HG02973 (cell line): ENCODE results near the gene E2F3.
A peak's percentile ranks its signal among the peaks of the same experiment; 100 is the strongest.

Source experiments
- ATAC-seq: cut with Tn5 transposase; IDR thresholded peaks from one replicate; pipeline ENCODE4 v1.9.1; 2021; ENCODE audit warnings: moderate library complexity; ENCODE audit not compliant: unreplicated experiment

Gene E2F3

GRCh38 chr6:20402092-20402341 lies 338 bp downstream of the E2F3 start:
- no peak for ATAC-seq

- no peak for ATAC-seq
These were observed 827 bp downstream of the E2F3 start for GRCh38 chr6:20402342-20403069.

- ATAC-seq, result peak; percentile 41
These were observed 1.5 kb downstream of the E2F3 start for GRCh38 chr6:20403070-20403765.

GRCh38 chr6:20403766-20404640 lies 2.3 kb downstream of the E2F3 start:
- ATAC-seq, result peak; percentile 1

GRCh38 chr6:20404641-20405032 lies 3.0 kb downstream of the E2F3 start:
- peak; percentile 31 for ATAC-seq

- ATAC-seq, result no peak
These were observed 7.2 kb downstream of the E2F3 start for GRCh38 chr6:20408851-20409250.

GRCh38 chr6:20409427-20409971 lies 7.8 kb downstream of the E2F3 start:
- peak; percentile 92 for ATAC-seq

- no peak for ATAC-seq
These were observed 9.9 kb downstream of the E2F3 start for GRCh38 chr6:20411544-20411943.

- ATAC-seq, result no peak
These were observed 10.4 kb downstream of the E2F3 start for GRCh38 chr6:20411953-20412681.

- ATAC-seq, result no peak
These were observed 11.0 kb downstream of the E2F3 start for GRCh38 chr6:20412682-20413073.

GRCh38 chr6:20413826-20414225 lies 12.1 kb downstream of the E2F3 start:
- ATAC-seq, result no peak

- ATAC-seq, result no peak
These were observed 13.0 kb downstream of the E2F3 start for GRCh38 chr6:20414711-20415110.

- ATAC-seq, result no peak
These were observed 13.6 kb downstream of the E2F3 start for GRCh38 chr6:20415304-20415703.

GRCh38 chr6:20415712-20416454 lies 14.2 kb downstream of the E2F3 start:
- no peak for ATAC-seq

GRCh38 chr6:20416567-20417345 lies 15.1 kb downstream of the E2F3 start:
- no peak for ATAC-seq

- ATAC-seq, result peak; percentile 42
These were observed 16.1 kb downstream of the E2F3 start for GRCh38 chr6:20417819-20418218.

- ATAC-seq, result no peak
These were observed 24.8 kb downstream of the E2F3 start for GRCh38 chr6:20426177-20427082.

- peak; percentile 95 for ATAC-seq
These were observed 26.2 kb downstream of the E2F3 start for GRCh38 chr6:20427856-20428255.
